NOMO-1 treated with DMSO at 0.1 percent for 48 hours (cell line): ENCODE measurements around the gene KRT15.
A peak's percentile ranks its signal among the peaks of the same experiment; 100 is the strongest.

Experiments
- DNase-seq: peaks from one replicate; lab custom pipeline; 2025; ENCODE audit not compliant: unreplicated experiment; lab: John Stamatoyannopoulos, UW

The KRT15 gene

DNA sequence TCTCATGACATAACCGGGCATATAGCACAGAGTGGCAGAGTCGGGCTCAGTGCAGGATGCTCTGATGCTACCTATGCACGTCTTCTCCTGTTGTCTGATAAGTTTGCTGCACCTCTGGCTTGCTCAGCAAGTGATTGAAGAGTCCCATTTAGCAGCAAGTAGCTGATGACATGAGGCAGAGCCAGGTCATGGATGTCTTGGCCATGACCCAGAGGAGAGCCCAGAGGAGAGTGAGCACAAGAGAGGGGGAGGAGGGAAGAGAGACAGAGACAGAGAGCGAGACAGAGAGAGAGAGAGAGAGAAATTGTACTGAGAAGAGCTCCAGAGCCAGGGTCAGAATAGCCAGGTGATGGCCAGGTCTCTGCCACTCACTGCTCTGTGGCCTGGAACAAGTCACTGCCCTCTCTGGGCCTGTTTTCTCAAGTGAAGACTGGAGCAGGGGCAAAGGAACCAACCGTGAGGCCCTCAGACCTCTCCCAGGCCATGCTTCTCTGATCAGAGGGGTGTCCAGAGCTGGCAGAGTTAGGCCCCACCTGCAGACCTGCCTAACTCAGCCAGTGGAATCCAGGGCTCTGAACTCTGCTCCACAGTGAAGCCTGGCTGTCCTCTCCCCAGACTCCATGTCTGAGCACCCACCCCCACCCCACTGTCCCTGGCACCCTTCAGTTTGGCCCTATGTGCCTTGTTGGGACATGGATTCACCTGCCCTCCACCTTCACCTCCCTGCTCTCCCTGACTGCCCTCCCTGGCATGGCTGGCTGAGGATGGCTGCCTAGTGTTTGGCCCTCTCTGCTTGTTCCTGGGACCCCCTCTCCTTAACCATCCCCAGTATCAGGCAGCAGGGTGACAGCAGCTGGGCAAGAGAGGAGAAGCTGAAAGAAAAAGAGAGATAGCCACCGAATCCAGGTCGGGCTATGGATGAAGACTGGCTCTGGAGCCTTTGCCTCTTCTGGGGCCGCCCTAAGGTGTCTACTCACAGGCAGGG is 33.5 kb downstream of the KRT15 start:
- DNase-seq: no peak

DNA sequence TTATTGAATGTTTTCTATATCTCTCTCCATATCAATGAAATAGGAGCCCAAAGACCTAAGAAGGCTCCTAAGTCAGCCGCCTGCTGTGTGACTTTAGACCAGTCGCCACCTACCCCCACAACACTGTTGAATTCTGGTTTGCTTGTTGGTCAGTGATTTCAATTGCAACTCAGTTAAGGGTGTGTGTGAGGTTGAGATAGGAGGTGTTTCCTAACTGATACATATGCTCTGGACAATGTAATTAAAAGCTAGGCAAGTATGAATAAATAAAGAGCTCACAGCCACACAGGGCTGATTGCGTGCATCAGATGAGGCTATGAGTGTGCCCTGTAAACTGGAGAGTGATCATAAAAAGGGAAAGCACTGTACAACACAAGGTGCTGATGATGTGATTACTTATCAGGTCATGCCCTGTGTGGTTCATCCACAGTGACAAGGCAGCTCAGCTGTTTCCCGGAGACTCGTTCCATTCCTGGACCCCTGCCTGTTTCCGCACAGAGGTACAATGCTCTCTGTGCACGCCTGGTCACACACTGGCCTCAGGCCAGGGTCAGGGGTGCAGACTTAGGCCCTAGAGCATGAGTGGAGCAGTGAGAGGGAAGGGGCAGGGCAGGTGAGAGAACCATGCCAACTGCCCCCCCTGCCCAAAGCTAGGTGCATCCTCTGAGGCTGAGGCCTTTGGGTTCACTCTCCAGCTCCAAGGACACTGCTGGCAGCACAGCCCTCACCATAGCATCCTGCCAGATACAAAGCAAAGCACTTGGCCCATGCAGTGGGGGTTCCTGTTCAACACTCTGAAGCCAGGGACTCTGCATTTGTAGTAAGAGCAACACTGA is 34.5 kb downstream of the KRT15 start:
- no peak for DNase-seq

DNA sequence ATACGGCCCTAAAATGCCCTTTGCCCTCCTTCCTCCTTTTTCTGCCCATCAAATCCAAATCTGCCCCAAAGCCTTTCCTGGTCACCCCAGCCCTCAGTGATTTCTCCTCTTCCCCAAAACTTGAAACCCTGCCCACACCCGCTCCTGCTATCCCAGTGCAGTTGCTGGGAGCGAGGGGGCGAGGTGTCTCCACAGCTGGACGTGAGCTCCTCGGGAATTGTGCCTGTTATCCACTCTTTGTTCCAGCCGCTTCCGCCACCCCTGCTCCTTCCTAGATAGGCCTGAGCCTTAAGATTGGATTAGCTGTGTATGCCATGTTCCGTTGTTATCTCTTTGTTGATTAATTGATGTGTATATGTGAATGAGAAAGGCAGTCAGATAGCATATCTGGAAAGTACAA is 35.2 kb downstream of the KRT15 start:
- DNase-seq: no peak

DNA sequence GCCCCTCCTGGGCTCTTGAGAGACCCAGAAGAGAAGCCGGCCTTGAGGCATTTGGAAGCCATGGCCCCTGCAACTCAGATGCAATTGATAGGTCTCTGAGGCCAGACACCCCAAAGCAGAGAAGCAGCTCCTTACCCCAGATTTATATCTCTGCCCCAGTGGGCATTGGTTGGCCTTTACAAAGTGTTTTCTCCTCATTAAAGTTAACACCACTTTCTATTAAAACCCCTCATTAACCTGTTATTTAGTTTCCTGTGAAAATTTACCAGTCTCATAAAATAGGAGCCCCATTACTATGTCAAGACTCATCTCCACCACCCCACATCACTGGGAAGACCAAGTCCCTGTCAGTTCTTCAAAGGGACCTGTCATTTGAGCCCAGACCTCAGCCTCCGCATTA is 37.7 kb downstream of the KRT15 start, which contains the start of gene KRT35:
Gene KRT35 (minus strand): TSS at position 116 of the 400 bp plus-strand sequence. CDS start 54 bp downstream, at position 62.
- no peak for DNase-seq

DNA sequence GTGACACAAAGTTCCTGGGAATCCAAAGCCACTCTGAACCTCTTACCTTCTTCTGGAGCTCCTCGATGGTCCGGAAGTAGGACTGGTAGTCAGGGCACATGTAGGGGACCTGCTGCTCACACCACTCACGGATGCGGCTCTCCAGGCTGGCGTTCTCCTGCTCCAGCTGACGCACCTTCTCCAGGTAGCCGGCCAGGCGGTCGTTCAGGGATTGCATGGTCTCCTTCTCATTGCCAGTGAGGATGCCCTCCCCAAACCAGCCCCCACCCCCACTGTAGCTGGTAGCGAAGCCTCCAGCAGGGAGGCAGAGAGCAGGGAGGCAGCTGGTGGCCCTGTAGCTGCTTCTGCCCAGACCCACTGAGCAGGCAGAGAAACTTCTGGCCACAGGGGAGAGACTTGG is 38.1 kb downstream of the KRT15 start:
- DNase-seq: no peak

DNA sequence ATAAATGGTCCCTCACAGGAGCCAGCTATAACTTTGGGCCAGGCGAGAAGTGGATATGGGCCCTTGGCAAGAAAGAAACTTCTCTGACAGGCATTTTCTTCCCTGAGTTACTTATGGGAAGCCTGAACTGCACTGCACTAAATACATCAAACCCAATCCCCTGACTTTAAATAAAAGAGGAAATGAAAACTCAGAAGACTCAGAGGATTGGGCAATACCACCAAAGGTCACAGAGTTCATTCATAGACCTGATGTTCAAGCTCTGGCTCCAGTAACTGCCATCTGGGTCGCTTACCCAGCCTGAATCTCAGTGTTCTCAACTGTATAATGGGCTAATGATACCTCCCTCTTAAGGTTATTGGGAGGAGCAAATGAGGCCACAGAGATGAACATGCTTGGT is 38.6 kb downstream of the KRT15 start:
- DNase-seq: peak; percentile 77

DNA sequence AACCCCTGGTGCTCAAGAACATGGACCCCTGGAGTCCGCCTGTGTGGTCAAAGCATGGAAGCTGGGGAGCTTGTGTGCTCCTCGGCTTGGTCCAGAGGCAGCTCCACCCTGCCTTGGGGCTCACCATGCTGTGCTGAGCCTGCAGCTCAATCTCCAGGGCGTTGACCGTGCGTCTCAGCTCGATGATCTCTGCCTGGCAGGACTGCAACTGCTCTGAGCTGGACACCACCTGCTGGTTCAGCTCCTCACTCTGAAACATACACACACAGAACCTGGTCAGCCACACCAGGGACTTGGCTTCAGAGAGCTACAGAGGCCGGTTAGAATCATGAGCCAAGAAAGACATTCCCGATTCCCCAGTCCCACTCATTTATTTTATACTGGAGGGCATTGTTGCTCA is 40.5 kb downstream of the KRT15 start:
- no peak for DNase-seq

DNA sequence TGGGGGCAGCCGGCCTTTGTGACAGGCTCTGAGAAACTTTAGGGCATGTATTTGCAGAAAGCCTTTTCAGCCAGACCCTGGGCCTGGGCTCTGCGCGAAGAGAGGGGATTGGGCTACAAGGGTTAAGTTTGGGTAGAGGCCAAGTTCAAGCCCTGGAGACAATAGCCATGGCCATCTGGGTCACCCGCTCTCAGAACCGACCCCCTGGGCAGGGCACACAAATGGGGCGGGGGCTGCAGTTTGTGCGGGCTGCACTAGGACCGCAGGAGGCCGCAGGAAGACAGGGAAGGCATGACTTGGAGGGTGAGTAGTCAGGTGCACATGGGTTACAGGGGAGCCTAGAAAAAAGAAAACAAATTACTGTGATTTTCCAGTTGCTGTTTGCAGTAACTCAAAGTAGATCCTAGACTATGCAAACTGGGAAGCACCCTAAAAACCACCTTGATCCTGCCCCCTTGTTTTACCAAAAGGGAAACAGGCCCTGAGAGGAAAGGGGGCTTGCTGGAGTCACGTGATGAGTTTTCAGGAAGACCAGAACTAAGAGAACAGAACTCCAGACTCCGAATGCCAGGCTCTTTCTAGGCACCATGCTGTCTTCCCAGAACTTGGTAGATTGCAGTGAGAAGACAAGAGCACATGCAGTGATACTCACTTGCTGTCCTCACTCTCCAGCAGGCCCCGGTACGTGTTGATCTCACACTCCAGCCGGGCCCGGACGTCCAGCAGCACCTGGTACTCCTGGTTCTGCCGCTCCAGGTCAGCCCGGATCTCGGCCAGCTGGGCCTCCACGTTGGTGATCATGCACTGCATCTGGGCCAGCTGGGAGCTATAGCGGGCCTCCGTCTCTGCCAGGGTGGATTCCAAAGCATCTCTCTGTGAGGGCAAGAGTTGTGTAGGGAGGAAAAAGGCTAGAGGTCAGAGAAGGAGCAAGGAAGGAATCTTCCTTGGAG is 41.5 kb downstream of the KRT15 start:
- DNase-seq: no peak

DNA sequence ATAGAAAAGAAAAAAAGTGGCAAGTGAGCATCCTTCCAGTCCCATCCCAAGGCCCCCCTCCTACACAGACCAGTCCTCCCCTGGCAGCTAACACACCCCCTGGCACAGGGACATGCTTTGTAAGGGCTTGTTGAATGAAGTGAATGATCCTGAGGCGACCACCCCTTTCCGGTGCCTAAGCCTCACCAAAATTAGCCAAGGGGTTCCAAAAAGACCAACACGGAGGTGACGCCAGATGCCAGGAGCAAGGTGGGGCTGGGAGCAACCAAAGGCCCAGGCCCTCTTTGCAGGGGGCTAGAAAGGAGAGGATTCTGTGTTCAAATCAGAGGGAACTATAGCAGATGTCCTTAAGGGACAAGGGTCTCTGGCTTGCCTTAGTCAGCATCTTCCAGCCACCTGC is 43.3 kb downstream of the KRT15 start:
- DNase-seq: no peak

DNA sequence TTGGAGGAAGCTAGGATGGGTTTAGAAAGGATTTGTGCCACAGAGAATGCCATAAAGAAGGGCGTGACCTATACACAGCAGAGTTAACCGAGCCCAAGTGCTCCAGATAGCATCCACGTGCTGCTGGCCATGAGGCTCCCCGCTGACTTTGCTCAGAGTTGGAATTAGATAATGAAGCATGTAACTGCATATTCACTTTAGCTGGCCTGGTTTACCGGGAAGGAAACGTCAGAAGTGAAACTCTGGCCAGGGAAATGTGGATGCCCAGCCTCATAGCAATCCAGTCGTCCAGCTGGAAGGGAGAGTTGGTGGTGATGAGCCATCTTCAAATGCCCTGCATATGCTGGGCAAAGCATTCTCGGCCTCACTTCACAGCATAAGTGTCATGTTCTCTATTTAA is 43.8 kb downstream of the KRT15 start:
- DNase-seq: no peak

DNA sequence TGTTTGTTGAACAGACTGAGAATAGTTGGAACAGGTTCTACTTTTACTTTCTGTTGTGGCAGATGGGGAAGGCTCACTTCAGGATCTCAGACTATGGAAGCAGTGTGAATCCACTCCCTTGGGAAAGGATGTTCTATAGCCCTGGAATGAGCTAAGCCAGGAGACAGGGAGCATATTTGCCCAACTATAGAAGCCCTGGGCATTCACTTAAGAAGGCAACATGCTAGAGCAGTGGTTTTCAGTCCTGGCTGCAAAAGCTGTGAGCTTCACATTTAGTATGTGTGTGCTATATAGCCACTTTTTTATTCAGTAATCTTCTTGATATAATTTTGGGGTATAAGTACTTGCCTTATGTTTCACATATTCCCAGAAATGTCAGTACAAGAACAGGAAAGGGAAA is 50.3 kb downstream of the KRT15 start:
- DNase-seq: no peak

DNA sequence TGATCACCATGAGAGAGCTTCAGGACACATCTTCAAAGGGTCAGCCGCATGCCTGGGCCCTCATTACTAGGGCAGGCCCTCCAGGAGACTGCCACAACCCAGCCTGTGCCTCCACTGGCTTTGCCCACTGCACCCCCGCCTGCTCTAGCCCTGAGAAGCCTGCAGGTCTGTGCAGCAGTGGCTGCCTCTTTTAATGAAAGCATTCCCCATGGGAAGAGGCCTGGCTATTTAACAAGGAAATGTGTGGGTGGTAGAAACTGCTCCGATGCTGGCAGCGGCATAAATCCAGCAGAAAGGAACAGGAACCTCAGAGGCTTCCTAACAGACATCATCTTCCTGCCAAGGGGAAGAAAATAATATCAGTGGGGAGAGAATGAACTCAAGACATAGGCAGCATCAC is 51.1 kb downstream of the KRT15 start:
- DNase-seq: no peak

DNA sequence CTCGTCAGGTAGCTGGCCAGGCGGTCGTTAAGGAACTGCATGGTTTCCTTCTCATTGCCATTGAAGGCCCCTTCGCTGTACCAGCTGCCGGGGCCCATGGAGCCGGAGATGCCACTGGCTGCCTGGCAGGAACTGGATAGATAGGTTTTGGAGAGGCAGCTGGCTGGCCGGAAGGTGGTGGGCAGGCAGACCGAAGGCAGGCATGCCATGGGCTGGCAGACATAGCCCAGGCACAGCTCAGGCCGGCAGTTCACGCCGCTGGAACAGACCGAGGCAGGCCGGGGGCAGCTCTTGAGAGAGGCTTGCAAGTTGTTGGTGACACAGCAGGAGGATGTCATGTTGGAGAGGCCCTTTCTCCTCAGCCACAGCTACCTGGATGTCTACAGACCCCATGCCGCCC is 51.7 kb downstream of the KRT15 start, which contains the start of gene KRT32:
Gene KRT32 (minus strand): TSS at position 399 of the 400 bp plus-strand sequence. CDS start 61 bp downstream, at position 338.
- no peak for DNase-seq

DNA sequence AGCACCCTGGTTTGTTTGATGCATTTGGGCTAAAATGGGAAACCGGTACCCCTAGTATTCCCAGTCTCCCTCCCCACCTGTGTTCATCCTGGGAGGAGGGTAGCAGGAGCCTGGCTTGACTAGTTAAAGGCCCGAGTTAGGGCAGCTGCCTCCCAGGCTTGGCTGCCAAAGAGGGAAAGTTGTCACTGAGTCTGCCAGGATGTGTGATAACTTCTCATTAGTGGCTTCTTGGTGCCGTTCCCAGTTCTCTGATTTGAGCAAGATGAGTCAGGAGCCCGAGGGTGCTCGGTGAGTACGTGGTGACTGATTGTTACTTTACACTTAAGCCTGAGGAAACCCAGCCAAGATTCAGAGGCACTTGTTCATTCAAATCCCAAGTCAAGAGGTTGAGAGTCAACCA is 54.0 kb downstream of the KRT15 start:
- DNase-seq: no peak

DNA sequence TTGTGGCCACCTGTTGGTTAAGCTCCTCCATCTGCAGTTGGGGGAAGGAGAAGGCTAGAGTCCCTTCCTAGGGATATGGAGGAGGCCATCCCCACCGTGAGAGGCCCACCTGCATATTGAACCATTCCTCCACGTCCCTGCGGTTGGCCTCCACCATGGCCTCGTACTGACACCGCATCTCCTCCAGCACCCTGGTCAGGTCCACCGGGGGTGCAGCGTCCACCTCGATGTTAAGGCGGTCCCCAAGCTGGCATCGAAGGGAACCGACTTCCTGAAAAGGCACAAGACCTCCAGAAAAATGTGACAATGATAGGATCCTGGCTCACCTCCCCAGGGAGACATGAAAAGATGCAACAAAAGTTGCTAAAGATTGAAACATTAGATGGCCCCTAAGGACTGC is 54.5 kb downstream of the KRT15 start:
- DNase-seq: no peak

DNA sequence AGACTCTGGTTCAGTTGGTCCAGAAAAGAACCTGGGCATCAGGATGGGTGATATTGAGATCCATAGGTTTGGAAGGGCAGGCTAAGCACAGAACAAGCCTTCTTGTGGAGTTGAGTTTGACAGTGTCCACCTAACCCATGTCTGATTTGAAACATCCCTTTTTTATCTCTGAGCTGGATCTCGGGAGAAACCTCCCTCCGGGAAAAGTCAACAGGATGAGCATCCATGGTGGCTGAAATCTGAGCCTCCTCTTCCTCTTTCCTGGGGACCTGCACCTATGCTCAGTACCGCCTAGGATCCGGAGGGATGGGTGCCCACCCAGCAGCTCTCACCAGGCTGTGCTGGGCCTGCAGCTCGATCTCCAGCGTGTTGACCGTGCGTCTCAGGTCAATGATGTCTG is 54.9 kb downstream of the KRT15 start:
- DNase-seq: no peak
